ENCODE data around the gene ACTG2.

ACTG2 gene

DNA sequence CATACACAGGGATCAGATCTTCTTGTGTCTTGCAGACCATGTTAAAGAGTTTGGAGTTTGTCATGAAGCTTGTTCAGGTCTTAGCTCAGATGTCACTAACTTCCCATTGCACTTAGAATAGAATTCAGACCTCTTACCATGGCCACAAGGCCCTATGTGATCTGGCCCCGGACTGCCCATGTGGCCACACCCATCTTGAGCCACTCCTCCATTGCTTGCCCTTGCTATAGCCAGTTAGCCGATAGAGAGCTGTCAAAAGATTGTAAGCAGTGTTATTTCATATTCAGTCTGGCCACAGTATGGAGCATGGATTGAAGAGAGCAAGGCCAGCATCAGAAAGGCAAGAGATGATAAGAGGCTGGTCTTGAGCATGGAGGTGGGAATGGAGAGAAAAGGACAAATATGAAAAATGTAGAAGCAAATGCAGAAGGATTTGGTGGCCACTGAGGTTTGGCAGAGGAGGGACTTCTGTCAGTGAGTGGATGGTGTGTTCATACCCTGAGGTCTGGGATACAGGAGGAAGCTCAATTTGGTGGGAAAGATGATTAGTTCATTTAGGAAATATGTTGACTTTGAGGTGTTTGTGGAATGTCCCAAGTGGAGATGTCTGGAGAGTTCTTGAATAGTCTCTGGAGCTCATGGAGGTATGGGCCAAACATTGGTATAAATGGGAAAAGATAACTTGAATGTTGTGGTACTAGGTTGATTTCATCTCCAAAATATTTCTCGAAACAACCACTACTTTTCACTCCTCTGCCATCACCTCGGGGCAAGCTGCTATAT lies 44.5 kb downstream of the ACTG2 start:
- Histone ChIP-seq H4K20me1 (ENCODE audit: insufficient read depth, low read length) (peaks cover 70% of the 10 kb centered on the region), H3K36me3 (ENCODE audit: insufficient read depth, low read length) (peaks cover 75% of the 10 kb centered on the region), H3K9me3 (ENCODE audit: insufficient read depth, low read length, severe bottlenecking) (no peaks in the 10 kb centered on the region), H3K9ac (ENCODE audit: low read depth, low read length) (no peak overlapping the region), H3K4me3 (ENCODE audit: low read depth in 1 of 2, low read length in 2 of 2) (no peak overlapping the region), H3K4me2 (ENCODE audit: insufficient read depth, low read length) (no peak overlapping the region), H3K79me2 (ENCODE audit: insufficient read depth, low read length) (peaks cover 99% of the 10 kb centered on the region), H3K27ac (ENCODE audit: low read length) (no peak overlapping the region), H3K4me1 (ENCODE audit: insufficient read depth, low read length) (no peaks in the 10 kb centered on the region), H2AFZ (ENCODE audit: low read depth, low read length) (no peak overlapping the region), H3K27me3 (ENCODE audit: insufficient read depth, low read length, poor library complexity) (no peaks in the 10 kb centered on the region)
- TF ChIP-seq, protein P1, sequence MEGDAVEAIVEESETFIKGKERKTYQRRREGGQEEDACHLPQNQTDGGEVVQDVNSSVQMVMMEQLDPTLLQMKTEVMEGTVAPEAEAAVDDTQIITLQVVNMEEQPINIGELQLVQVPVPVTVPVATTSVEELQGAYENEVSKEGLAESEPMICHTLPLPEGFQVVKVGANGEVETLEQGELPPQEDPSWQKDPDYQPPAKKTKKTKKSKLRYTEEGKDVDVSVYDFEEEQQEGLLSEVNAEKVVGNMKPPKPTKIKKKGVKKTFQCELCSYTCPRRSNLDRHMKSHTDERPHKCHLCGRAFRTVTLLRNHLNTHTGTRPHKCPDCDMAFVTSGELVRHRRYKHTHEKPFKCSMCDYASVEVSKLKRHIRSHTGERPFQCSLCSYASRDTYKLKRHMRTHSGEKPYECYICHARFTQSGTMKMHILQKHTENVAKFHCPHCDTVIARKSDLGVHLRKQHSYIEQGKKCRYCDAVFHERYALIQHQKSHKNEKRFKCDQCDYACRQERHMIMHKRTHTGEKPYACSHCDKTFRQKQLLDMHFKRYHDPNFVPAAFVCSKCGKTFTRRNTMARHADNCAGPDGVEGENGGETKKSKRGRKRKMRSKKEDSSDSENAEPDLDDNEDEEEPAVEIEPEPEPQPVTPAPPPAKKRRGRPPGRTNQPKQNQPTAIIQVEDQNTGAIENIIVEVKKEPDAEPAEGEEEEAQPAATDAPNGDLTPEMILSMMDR (IDR thresholded peaks at IDR 0.05; ENCODE audit: borderline replicate concordance, extremely low read depth, low read length, poor library complexity, severe bottlenecking): no peak
- ATAC-seq (ENCODE audit: insufficient read depth, low read depth) (no peak), DNase-seq (no peak)

DNA sequence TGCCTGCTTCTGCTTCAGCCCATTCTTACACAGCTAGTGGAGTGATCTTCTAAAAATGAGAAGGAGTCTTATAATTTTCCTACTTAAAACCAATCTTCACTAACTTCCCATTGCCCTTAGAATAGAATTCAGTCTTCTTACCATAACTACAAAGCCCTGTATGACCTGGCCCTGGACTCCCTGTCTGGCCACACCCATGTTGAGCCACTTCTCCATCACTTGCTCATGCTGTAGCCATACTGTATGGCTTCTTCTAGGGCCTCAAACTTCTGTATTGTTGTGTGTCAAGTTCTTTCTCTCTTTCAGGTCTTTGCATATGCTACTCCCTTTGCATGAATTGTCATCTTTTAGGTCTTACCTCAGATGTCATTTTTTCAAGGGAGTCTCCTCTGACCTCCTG lies 45.1 kb downstream of the ACTG2 start:
- H3K36me3 ChIP-seq (ENCODE audit: insufficient read depth, low read length): peaks cover 70% of the 10 kb centered on the region
- no peak overlapping the region for H3K9ac ChIP-seq (ENCODE audit: low read depth, low read length)
- H3K79me2 ChIP-seq (ENCODE audit: insufficient read depth, low read length): peaks cover 98% of the 10 kb centered on the region
- H3K4me3 ChIP-seq (ENCODE audit: low read depth in 1 of 2, low read length in 2 of 2): no peak overlapping the region
- no peaks in the 10 kb centered on the region for H3K9me3 ChIP-seq (ENCODE audit: insufficient read depth, low read length, severe bottlenecking)
- H3K4me2 ChIP-seq (ENCODE audit: insufficient read depth, low read length): no peak overlapping the region
- H3K4me1 ChIP-seq (ENCODE audit: insufficient read depth, low read length): no peaks in the 10 kb centered on the region
- DNase-seq (no peak), ATAC-seq (ENCODE audit: insufficient read depth, low read depth) (no peak)
- no peak overlapping the region for H2AFZ ChIP-seq (ENCODE audit: low read depth, low read length)
- peaks cover 64% of the 10 kb centered on the region; the same call in 1 of the 2 replicates for H4K20me1 ChIP-seq (ENCODE audit: insufficient read depth, low read length)
- TF ChIP-seq EZH2 (IDR thresholded peaks at IDR 0.05; ENCODE audit: borderline replicate concordance, low read depth, low read length, severe bottlenecking): no peak
- TF ChIP-seq, protein P1 (IDR thresholded peaks at IDR 0.05; ENCODE audit: borderline replicate concordance, extremely low read depth, low read length, poor library complexity, severe bottlenecking): no peak
- no peaks in the 10 kb centered on the region for H3K27me3 ChIP-seq (ENCODE audit: insufficient read depth, low read length, poor library complexity)
- H3K27ac ChIP-seq (ENCODE audit: low read length): no peak overlapping the region

DNA sequence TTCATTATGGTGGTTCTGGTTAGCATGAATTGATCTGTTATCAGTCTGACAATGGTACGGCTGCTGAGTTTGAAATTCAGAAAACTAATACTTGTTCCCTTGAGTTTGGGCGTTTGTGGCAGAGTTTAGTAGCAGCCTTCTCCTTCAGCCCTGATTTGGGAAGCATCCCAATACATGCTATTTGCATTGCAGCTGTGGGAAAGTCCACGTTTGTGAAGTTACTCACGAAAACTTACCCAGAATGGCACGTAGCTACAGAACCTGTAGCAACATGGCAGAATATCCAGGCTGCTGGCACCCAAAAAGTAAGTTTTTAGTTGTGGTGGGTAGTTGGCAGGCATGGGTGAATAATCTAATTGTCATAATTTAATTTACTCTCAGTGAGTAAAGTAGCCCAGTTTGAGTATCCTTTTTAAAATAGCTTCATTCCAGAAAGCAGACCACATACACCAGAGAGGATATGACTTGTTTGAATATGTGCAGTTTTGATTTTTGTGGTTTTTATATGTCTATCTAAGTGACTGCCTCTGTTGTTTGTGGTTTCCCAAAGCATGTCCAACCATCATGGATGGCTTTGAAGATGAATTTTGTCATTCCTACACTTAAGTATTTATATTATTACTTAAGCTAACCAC lies 46.0 kb downstream of the ACTG2 start:
- DNase-seq (no peak), ATAC-seq (ENCODE audit: insufficient read depth, low read depth) (peak; percentile 71)
- Histone ChIP-seq H3K79me2 (ENCODE audit: insufficient read depth, low read length) (peaks cover 98% of the 10 kb centered on the region), H3K4me3 (ENCODE audit: low read depth in 1 of 2, low read length in 2 of 2) (no peak overlapping the region), H3K27ac (ENCODE audit: low read length) (no peak overlapping the region), H3K4me1 (ENCODE audit: insufficient read depth, low read length) (no peaks in the 10 kb centered on the region), H3K9me3 (ENCODE audit: insufficient read depth, low read length, severe bottlenecking) (no peaks in the 10 kb centered on the region), H3K9ac (ENCODE audit: low read depth, low read length) (no peak overlapping the region), H3K36me3 (ENCODE audit: insufficient read depth, low read length) (peaks cover 78% of the 10 kb centered on the region), H4K20me1 (ENCODE audit: insufficient read depth, low read length) (peaks cover 59% of the 10 kb centered on the region; the same call in 1 of the 2 replicates), H2AFZ (ENCODE audit: low read depth, low read length) (no peak overlapping the region), H3K27me3 (ENCODE audit: insufficient read depth, low read length, poor library complexity) (no peaks in the 10 kb centered on the region), H3K4me2 (ENCODE audit: insufficient read depth, low read length) (no peak overlapping the region)
- TF ChIP-seq, protein P1 (IDR thresholded peaks at IDR 0.05; ENCODE audit: borderline replicate concordance, extremely low read depth, low read length, poor library complexity, severe bottlenecking): no peak
- TF ChIP-seq EZH2 (IDR thresholded peaks at IDR 0.05; ENCODE audit: borderline replicate concordance, low read depth, low read length, severe bottlenecking): no peak
